ENCODE data around the gene PRKD1.
A peak's percentile ranks its signal among the peaks of the same experiment; 100 is the strongest.
"Not testable (repeated sequence)": the region's sequence is repeated elsewhere in the genome, so short reads cannot be mapped to it uniquely, and the experiment has no call there.

Gene PRKD1

GRCh38 chr14:29734732-29735131 is 192.9 kb downstream of the PRKD1 start:
- POLR2A ChIA-PET: interaction anchor here (0.9 kb wide), 1 partner anchor 98 kb away, joined by 3 read pairs; no protein-coding TSS in a partner anchor
- CTCF ChIA-PET: interaction anchor here (0.6 kb wide), 1 partner anchor 1189 kb away, joined by 3 read pairs; no protein-coding TSS in a partner anchor
- TF ChIP-seq NFRKB (IDR thresholded peaks at IDR 0.05): no peak
- no peak for TF ChIP-seq CTBP1 (IDR thresholded peaks at IDR 0.05; ENCODE audit: borderline replicate concordance)
- TF ChIP-seq FOXM1 (IDR thresholded peaks at IDR 0.05; ENCODE audit: borderline replicate concordance): no peak
- no peak for TF ChIP-seq FOXA1 (IDR thresholded peaks at IDR 0.05)
- TF ChIP-seq TARDBP (IDR thresholded peaks at IDR 0.05): no peak
- TF ChIP-seq PKNOX1 (IDR thresholded peaks at IDR 0.05): no peak
- no peak for TF ChIP-seq ARNT (IDR thresholded peaks at IDR 0.05)
- no peak for TF ChIP-seq SP1 (IDR thresholded peaks at IDR 0.05)
- TF ChIP-seq ZNF384 (IDR thresholded peaks at IDR 0.05): no peak
- TF ChIP-seq L3MBTL2 (conservative IDR thresholded peaks at IDR 0.05): no peak
- DNase-seq (ENCODE audit: extremely low spot score): no peak

GRCh38 chr14:29726560-29727331 is 200.9 kb downstream of the PRKD1 start:
- CTCF ChIA-PET; DNase-seq (ENCODE audit: extremely low spot score); POLR2A ChIA-PET: not testable (repeated sequence)

- CTCF ChIA-PET: no interaction called here
- POLR2A ChIA-PET: no interaction called here
- no peak for TF ChIP-seq HDGF (IDR thresholded peaks at IDR 0.05; ENCODE audit: borderline replicate concordance)
- no peak for TF ChIP-seq CTBP1 (IDR thresholded peaks at IDR 0.05; ENCODE audit: borderline replicate concordance)
- no peak for TF ChIP-seq NFRKB (IDR thresholded peaks at IDR 0.05)
- TF ChIP-seq ZNF384 (IDR thresholded peaks at IDR 0.05): no peak
- no peak for TF ChIP-seq TARDBP (IDR thresholded peaks at IDR 0.05)
- no peak for TF ChIP-seq FOXM1 (IDR thresholded peaks at IDR 0.05; ENCODE audit: borderline replicate concordance)
- TF ChIP-seq FOXA1 (IDR thresholded peaks at IDR 0.05): no peak
- TF ChIP-seq LEF1 (IDR thresholded peaks at IDR 0.05; ENCODE audit: borderline replicate concordance): no peak
- no peak for TF ChIP-seq FOXK2 (IDR thresholded peaks at IDR 0.05)
- no peak for TF ChIP-seq SP1 (IDR thresholded peaks at IDR 0.05)
- DNase-seq (ENCODE audit: extremely low spot score): peak; percentile 9
Measured at GRCh38 chr14:29724991-29725390, 202.7 kb downstream of the PRKD1 start.

- DNase-seq (ENCODE audit: extremely low spot score): no peak
Measured at GRCh38 chr14:29722831-29723230, 204.8 kb downstream of the PRKD1 start.

GRCh38 chr14:29721586-29721985 is 206.1 kb downstream of the PRKD1 start:
- ChIA-PET POLR2A (no interaction called here), CTCF (interaction anchor here (0.7 kb wide), 1 partner anchor 172 kb away, joined by 3 read pairs; no protein-coding TSS in a partner anchor)
- no peak for TF ChIP-seq BHLHE40 (IDR thresholded peaks at IDR 0.05; ENCODE audit: borderline replicate concordance)
- TF ChIP-seq LEF1 (IDR thresholded peaks at IDR 0.05; ENCODE audit: borderline replicate concordance): no peak
- TF ChIP-seq HDGF (IDR thresholded peaks at IDR 0.05; ENCODE audit: borderline replicate concordance): no peak
- TF ChIP-seq FOXK2 (IDR thresholded peaks at IDR 0.05): no peak
- TF ChIP-seq ZNF384 (IDR thresholded peaks at IDR 0.05): no peak
- no peak for TF ChIP-seq FOXA1 (IDR thresholded peaks at IDR 0.05)
- no peak for TF ChIP-seq ARNT (IDR thresholded peaks at IDR 0.05)
- no peak for DNase-seq (ENCODE audit: extremely low spot score)

More at GRCh38 chr14:29722831-29723230, 204.8 kb downstream of the PRKD1 start:
- POLR2A ChIA-PET: no interaction called here
- CTCF ChIA-PET: no interaction called here
- TF ChIP-seq FOXA1 (IDR thresholded peaks at IDR 0.05): no peak
- TF ChIP-seq SP1 (IDR thresholded peaks at IDR 0.05): no peak
- no peak for TF ChIP-seq LEF1 (IDR thresholded peaks at IDR 0.05; ENCODE audit: borderline replicate concordance)
- TF ChIP-seq CTBP1 (IDR thresholded peaks at IDR 0.05; ENCODE audit: borderline replicate concordance): no peak
- TF ChIP-seq TARDBP (IDR thresholded peaks at IDR 0.05): no peak
- no peak for TF ChIP-seq FOXM1 (IDR thresholded peaks at IDR 0.05; ENCODE audit: borderline replicate concordance)
- TF ChIP-seq SUZ12 (IDR thresholded peaks at IDR 0.05): no peak
- no peak for TF ChIP-seq ZNF384 (IDR thresholded peaks at IDR 0.05)
- no peak for TF ChIP-seq ELF4 (IDR thresholded peaks at IDR 0.05)
- TF ChIP-seq NFRKB (IDR thresholded peaks at IDR 0.05): no peak
- TF ChIP-seq L3MBTL2 (conservative IDR thresholded peaks at IDR 0.05): no peak
- TF ChIP-seq PKNOX1 (IDR thresholded peaks at IDR 0.05): no peak
- TF ChIP-seq ARNT (IDR thresholded peaks at IDR 0.05): no peak
- no peak for TF ChIP-seq BHLHE40 (IDR thresholded peaks at IDR 0.05; ENCODE audit: borderline replicate concordance)
- no peak for TF ChIP-seq FOXK2 (IDR thresholded peaks at IDR 0.05)
- no peak for TF ChIP-seq HDGF (IDR thresholded peaks at IDR 0.05; ENCODE audit: borderline replicate concordance)

- DNase-seq (ENCODE audit: extremely low spot score): no peak
- POLR2A ChIA-PET: no interaction called here
- TF ChIP-seq LEF1 (IDR thresholded peaks at IDR 0.05; ENCODE audit: borderline replicate concordance) (no peak), FOXM1 (IDR thresholded peaks at IDR 0.05; ENCODE audit: borderline replicate concordance) (no peak)
- CTCF ChIA-PET: no interaction called here
Measured at GRCh38 chr14:29717901-29718300, 209.7 kb downstream of the PRKD1 start.

GRCh38 chr14:29716150-29716549 is 211.5 kb downstream of the PRKD1 start:
- CTCF ChIA-PET: no interaction called here
- DNase-seq (ENCODE audit: extremely low spot score): no peak
- TF ChIP-seq ARNT (IDR thresholded peaks at IDR 0.05): no peak
- TF ChIP-seq TARDBP (IDR thresholded peaks at IDR 0.05): no peak
- no peak for TF ChIP-seq FOXM1 (IDR thresholded peaks at IDR 0.05; ENCODE audit: borderline replicate concordance)
- no peak for TF ChIP-seq NFRKB (IDR thresholded peaks at IDR 0.05)
- TF ChIP-seq ZNF384 (IDR thresholded peaks at IDR 0.05): no peak
- TF ChIP-seq PKNOX1 (IDR thresholded peaks at IDR 0.05): no peak
- TF ChIP-seq L3MBTL2 (conservative IDR thresholded peaks at IDR 0.05): no peak
- no peak for TF ChIP-seq FOXA1 (IDR thresholded peaks at IDR 0.05)
- no peak for TF ChIP-seq LEF1 (IDR thresholded peaks at IDR 0.05; ENCODE audit: borderline replicate concordance)
- TF ChIP-seq SP1 (IDR thresholded peaks at IDR 0.05): no peak
- TF ChIP-seq FOXK2 (IDR thresholded peaks at IDR 0.05): no peak
- no peak for TF ChIP-seq ELF4 (IDR thresholded peaks at IDR 0.05)
- no peak for TF ChIP-seq BHLHE40 (IDR thresholded peaks at IDR 0.05; ENCODE audit: borderline replicate concordance)
- POLR2A ChIA-PET: no interaction called here

Data from HEK293T (cell line).